ENCODE results near the gene RPS10. TPM values are rescaled to one million over a fixed set of nuclear protein-coding genes. Genes with fewer than 3 reads are reported as not detected.

The RPS10 gene
- total and polyA plus RNA-seq, 7 donors: 2,556 to 7,534 (median 3,796) TPM

- 88 to 94% methylated on average over 4 of the region's 4 CpGs for WGBS, 2 donors
Measured at GRCh38 chr6:34369385-34369784, 56.5 kb downstream of the RPS10 start.

More at GRCh38 chr6:34369385-34369784, 56.5 kb downstream of the RPS10 start:
- TF ChIP-seq CTCF (IDR thresholded peaks at IDR 0.05) (no peak), POLR2A (IDR thresholded peaks at IDR 0.05) (no peak), EP300 (IDR thresholded peaks at IDR 0.05) (no peak), POLR2AphosphoS5 (IDR thresholded peaks at IDR 0.05) (no peak)
- intact Hi-C loops (cut with DNase I): no loop called here
- Histone ChIP-seq H3K9me3 (no peaks in the 10 kb centered on the region), H3K4me3 (no peak overlapping the region), H3K4me1 (peaks cover 0 to 20% (median 5%) of the 10 kb centered on the region in 4 donors), H3K36me3 (no peaks in the 10 kb centered on the region), H3K27ac (no peak overlapping the region), H3K27me3 (no peaks in the 10 kb centered on the region)
- DNase-seq: no peak

Other genes with a start within 250 kb of the RPS10 start
- gene HMGA1, start 189.2 kb downstream of the RPS10 start, total RNA-seq: 10 to 100 TPM in 2 of 4 donors, 1 to 10 TPM in 2; 6.9 to 12.1 (median 9.4) TPM
- 100 to 1,000 TPM in 2 of 3 donors, 10 to 100 TPM in 1; 89.7 to 311 (median 111) TPM for gene HMGA1, start 189.2 kb downstream of the RPS10 start, polyA plus RNA-seq
- gene SMIM29, start 177.1 kb downstream of the RPS10 start, total RNA-seq: 10 to 100 TPM; 16.8 to 34.3 (median 27.6) TPM
- gene SMIM29, start 177.1 kb downstream of the RPS10 start, polyA plus RNA-seq: 10 to 100 TPM; 22.9 to 39.0 (median 23.7) TPM
- gene NUDT3, start 33.4 kb downstream of the RPS10 start, total RNA-seq: 10 to 100 TPM; 31.4 to 45.7 (median 37.5) TPM
- gene NUDT3, start 33.4 kb downstream of the RPS10 start, polyA plus RNA-seq: 10 to 100 TPM in 2 of 3 donors, 1 to 10 TPM in 1; 6.0 to 12.2 (median 10.8) TPM
- gene PACSIN1, start 40.0 kb upstream of the RPS10 start, total RNA-seq: 1 to 10 TPM in 1 of 4 donors, under 1 TPM in 3; 0.36 to 1.9 (median 0.59) TPM
- under 1 TPM in 1 of 3 donors, not detected in 2; 0.89 TPM for gene PACSIN1, start 40.0 kb upstream of the RPS10 start, polyA plus RNA-seq
- gene SPDEF, start 130.3 kb upstream of the RPS10 start, total RNA-seq: under 1 TPM in 1 of 4 donors, not detected in 3; 0.71 TPM
- 100 to 1,000 TPM in 1 of 3 donors, 10 to 100 TPM in 2; 43.5 to 101 (median 91.3) TPM for gene SPDEF, start 130.3 kb upstream of the RPS10 start, polyA plus RNA-seq